ENCODE results near the gene TTLL3. TPM values are rescaled to one million over a fixed set of nuclear protein-coding genes. Genes with fewer than 3 reads are reported as not detected.

Gene TTLL3
- 100 to 1,000 TPM in 3 of 4 donors, 10 to 100 TPM in 1; 42.4 to 594 (median 143) TPM for total RNA-seq

- Histone ChIP-seq H3K4me3 (peak within 1 kb of the TSS; percentile 74 to 92 (median 80)), H3K27me3 (no peaks in the 10 kb centered on the region), H3K27ac (peak within 1 kb of the TSS; percentile 94 to 98 (median 94)), H3K36me3 (peaks cover 0 to 27% (median 0%) of the 10 kb centered on the region in 3 donors), H3K4me1 (peaks cover 0 to 23% (median 0%) of the 10 kb centered on the region in 4 donors), H3K9me3 (no peaks in the 10 kb centered on the region)
- DNase-seq, result peak; percentile 67 to 88 (median 86)
- TF ChIP-seq CTCF (IDR thresholded peaks at IDR 0.05), result peak in 2 of 6 experiments; percentile 13 to 18
- peak; percentile 51 to 70 for TF ChIP-seq POLR2A (IDR thresholded peaks at IDR 0.05)
Observed at GRCh38 chr3:9809615-9810432, at the start of gene TTLL3. TSS of gene TTLL3 (plus strand) at chr3:9810262. CDS start at chr3:9810662, 400 bp downstream.

- Histone ChIP-seq H3K4me1 (no peaks in the 10 kb centered on the region), H3K27me3 (no peaks in the 10 kb centered on the region), H3K27ac (no peak overlapping the region), H3K4me3 (no peak overlapping the region), H3K36me3 (peaks cover 0 to 46% (median 0%) of the 10 kb centered on the region in 3 donors), H3K9me3 (no peaks in the 10 kb centered on the region)
- no peak for TF ChIP-seq POLR2A (IDR thresholded peaks at IDR 0.05)
- no peak for TF ChIP-seq CTCF (IDR thresholded peaks at IDR 0.05)
- no peak for DNase-seq
Observed at GRCh38 chr3:9760779-9761505, 49.1 kb upstream of the TTLL3 start.

GRCh38 chr3:9761919-9762318 is 48.1 kb upstream of the TTLL3 start:
- Histone ChIP-seq H3K9me3 (no peaks in the 10 kb centered on the region), H3K4me3 (no peak overlapping the region), H3K36me3 (peaks cover 0 to 37% (median 0%) of the 10 kb centered on the region in 3 donors), H3K4me1 (no peaks in the 10 kb centered on the region), H3K27ac (no peak overlapping the region), H3K27me3 (no peaks in the 10 kb centered on the region)
- no peak for DNase-seq
- TF ChIP-seq CTCF (IDR thresholded peaks at IDR 0.05), result no peak
- no peak for TF ChIP-seq POLR2A (IDR thresholded peaks at IDR 0.05)

GRCh38 chr3:9762871-9763270 is 47.2 kb upstream of the TTLL3 start:
- Histone ChIP-seq H3K9me3 (no peaks in the 10 kb centered on the region), H3K36me3 (peaks cover 0 to 27% (median 0%) of the 10 kb centered on the region in 3 donors), H3K27me3 (no peaks in the 10 kb centered on the region), H3K4me1 (no peaks in the 10 kb centered on the region), H3K4me3 (no peak overlapping the region), H3K27ac (no peak overlapping the region)
- TF ChIP-seq POLR2A (IDR thresholded peaks at IDR 0.05) (no peak), CTCF (IDR thresholded peaks at IDR 0.05) (no peak)
- DNase-seq, result no peak

- no peak for DNase-seq
- H3K9me3 ChIP-seq, result no peaks in the 10 kb centered on the region
- TF ChIP-seq POLR2A (IDR thresholded peaks at IDR 0.05) (no peak), CTCF (IDR thresholded peaks at IDR 0.05) (no peak)
- no peaks in the 10 kb centered on the region for H3K36me3 ChIP-seq
- H3K4me3 ChIP-seq, result no peak overlapping the region
- H3K27me3 ChIP-seq, result no peaks in the 10 kb centered on the region
- H3K4me1 ChIP-seq, result peaks cover 0 to 22% (median 6%) of the 10 kb centered on the region in 4 donors
- no peak overlapping the region for H3K27ac ChIP-seq
Observed at GRCh38 chr3:9765865-9766264, 44.2 kb upstream of the TTLL3 start.

Measured in Peyer's patch (tissue), 4 donors.